ENCODE data around the gene SOX5. TPM values are rescaled to one million over a fixed set of nuclear protein-coding genes. Genes with fewer than 3 reads are reported as not detected.

The SOX5 gene
- polyA plus RNA-seq, 6 donors from 2014 or later, result 1.7 to 6.3 (median 3.0) TPM; not detected in 1

DNA sequence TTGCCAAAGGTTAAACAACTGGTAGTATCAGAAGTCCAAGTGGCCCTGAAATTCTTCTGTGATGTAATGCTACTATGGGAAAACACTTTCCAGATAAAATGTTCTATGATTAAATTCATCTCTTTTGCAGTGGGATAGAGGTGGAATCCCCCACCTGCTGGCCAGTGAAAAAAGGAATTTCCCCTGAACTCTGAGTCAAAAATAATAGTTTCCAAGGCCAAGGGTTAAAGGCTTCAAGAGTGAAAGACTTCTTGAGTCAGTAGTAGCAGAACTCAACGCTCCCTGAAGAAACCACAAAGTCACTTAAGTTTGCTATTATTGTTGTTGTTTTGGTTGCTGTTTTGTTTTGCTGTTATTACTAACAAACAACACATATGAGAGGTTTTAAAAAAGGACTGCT lies 330.8 kb downstream of the SOX5 start:
- no peak overlapping the region for H3K27ac Mint-ChIP-seq

GRCh38 chr12:23617749-23618148 lies 331.7 kb downstream of the SOX5 start:
- no peaks in the 10 kb centered on the region for H3K4me1 Mint-ChIP-seq
- DNase-seq (no peak), ATAC-seq (ENCODE audit: low read depth in 2 of 2) (no peak)
- H3K27me3 Mint-ChIP-seq, result no peaks in the 10 kb centered on the region
- peaks cover 0 to 4% (median 0%) of the 10 kb centered on the region in 7 donors for H3K9me3 Mint-ChIP-seq
- H3K27ac Mint-ChIP-seq, result no peak overlapping the region
- no peaks in the 10 kb centered on the region for H3K36me3 Mint-ChIP-seq
- H3K4me3 Mint-ChIP-seq, result no peak overlapping the region

More for the DNA sequence above, 330.8 kb downstream of the SOX5 start:
- Mint-ChIP-seq H3K4me3 (no peak overlapping the region), H3K27me3 (no peaks in the 10 kb centered on the region), H3K4me1 (no peaks in the 10 kb centered on the region), H3K36me3 (no peaks in the 10 kb centered on the region), H3K9me3 (peaks cover 0 to 4% (median 0%) of the 10 kb centered on the region in 7 donors)
- DNase-seq (no peak), ATAC-seq (ENCODE audit: low read depth in 2 of 2) (no peak)

DNA sequence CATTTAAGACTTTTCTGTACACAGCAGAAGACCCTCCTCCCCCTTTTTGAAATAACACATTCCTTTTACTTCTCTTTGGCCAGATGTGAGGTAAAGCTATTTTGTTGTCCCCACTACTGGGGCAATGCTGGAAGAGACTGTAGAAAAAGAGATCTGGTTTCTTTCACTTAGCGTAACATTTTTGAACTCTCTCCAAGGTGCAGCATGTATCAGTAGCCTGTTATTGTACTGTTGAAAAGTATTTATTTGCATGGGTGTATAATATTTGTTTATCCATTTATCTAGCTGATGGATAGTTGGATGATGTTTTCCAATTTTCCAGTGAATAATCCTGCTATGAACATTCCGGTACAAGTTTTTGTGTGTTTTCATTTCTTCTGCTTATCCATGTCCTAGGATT lies 335.2 kb downstream of the SOX5 start:
- no peak overlapping the region for H3K27ac Mint-ChIP-seq
- no peak for DNase-seq
- H3K4me1 Mint-ChIP-seq, result no peaks in the 10 kb centered on the region
- peaks cover 0 to 4% (median 0%) of the 10 kb centered on the region in 7 donors for H3K9me3 Mint-ChIP-seq
- no peaks in the 10 kb centered on the region for H3K36me3 Mint-ChIP-seq
- no peaks in the 10 kb centered on the region for H3K27me3 Mint-ChIP-seq
- ATAC-seq (ENCODE audit: low read depth in 2 of 2), result no peak
- no peak overlapping the region for H3K4me3 Mint-ChIP-seq

- Mint-ChIP-seq H3K4me3 (no peak overlapping the region), H3K27me3 (no peaks in the 10 kb centered on the region), H3K36me3 (no peaks in the 10 kb centered on the region), H3K4me1 (no peaks in the 10 kb centered on the region), H3K27ac (no peak overlapping the region), H3K9me3 (peaks cover 0 to 4% (median 2%) of the 10 kb centered on the region in 7 donors)
- DNase-seq, result no peak
- ATAC-seq (ENCODE audit: low read depth in 2 of 2), result no peak
Measured at GRCh38 chr12:23611320-23611719, 338.1 kb downstream of the SOX5 start.

DNA sequence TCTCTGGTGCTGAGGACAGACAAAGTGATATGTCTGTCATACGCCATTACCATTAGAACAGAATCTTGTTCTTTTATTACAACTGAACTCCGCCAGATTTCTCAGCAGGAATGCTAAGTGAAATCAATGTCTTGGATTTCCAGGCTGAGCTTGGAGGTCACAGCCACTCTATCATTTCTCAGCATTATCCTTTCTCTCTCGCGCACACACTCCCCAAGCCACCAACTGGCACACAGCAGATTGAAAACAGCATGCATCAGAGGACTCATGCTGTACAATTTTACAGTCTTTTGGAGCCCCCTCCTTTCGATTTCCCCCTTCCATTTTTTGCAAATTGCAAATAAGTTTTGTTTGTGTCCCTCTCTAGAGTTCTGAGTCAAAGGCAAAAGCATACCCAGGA lies 348.6 kb downstream of the SOX5 start:
- Mint-ChIP-seq H3K9me3 (peaks cover 0 to 25% (median 9%) of the 10 kb centered on the region in 7 donors), H3K4me3 (no peak overlapping the region)

DNA sequence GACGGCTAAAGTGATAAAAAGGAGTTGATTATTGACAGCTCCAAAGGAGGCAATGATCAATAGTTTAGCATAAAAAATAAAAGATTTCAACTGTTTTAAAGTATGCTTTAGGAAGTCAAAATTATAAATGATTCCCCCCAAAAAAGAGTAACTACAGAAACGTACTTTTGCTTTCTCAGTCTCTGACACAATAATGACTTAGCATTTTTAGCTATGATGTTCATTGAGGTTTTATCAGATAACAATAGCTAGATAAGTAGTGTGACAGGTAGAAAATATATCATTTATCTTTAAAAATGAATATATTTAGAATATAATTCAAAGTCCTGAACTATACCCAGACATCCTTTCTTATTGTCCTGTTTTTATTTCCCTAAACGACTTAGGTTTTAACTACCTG lies 352.9 kb downstream of the SOX5 start:
- Mint-ChIP-seq H3K27me3 (no peaks in the 10 kb centered on the region), H3K36me3 (peaks cover 5 to 8% of the 10 kb centered on the region in 2 donors), H3K9me3 (peaks cover 0 to 23% (median 8%) of the 10 kb centered on the region in 7 donors), H3K27ac (no peak overlapping the region), H3K4me3 (no peak overlapping the region), H3K4me1 (no peaks in the 10 kb centered on the region)
- DNase-seq (no peak), ATAC-seq (ENCODE audit: low read depth in 2 of 2) (no peak)

More for the DNA sequence above, 348.6 kb downstream of the SOX5 start:
- Mint-ChIP-seq H3K27me3 (no peaks in the 10 kb centered on the region), H3K4me1 (no peaks in the 10 kb centered on the region), H3K36me3 (peaks cover 5 to 8% of the 10 kb centered on the region in 2 donors), H3K27ac (peak overlapping the region in 1 of 6 donors; percentile 33)
- ATAC-seq (ENCODE audit: low read depth in 2 of 2) (no peak), DNase-seq (no peak)

DNA sequence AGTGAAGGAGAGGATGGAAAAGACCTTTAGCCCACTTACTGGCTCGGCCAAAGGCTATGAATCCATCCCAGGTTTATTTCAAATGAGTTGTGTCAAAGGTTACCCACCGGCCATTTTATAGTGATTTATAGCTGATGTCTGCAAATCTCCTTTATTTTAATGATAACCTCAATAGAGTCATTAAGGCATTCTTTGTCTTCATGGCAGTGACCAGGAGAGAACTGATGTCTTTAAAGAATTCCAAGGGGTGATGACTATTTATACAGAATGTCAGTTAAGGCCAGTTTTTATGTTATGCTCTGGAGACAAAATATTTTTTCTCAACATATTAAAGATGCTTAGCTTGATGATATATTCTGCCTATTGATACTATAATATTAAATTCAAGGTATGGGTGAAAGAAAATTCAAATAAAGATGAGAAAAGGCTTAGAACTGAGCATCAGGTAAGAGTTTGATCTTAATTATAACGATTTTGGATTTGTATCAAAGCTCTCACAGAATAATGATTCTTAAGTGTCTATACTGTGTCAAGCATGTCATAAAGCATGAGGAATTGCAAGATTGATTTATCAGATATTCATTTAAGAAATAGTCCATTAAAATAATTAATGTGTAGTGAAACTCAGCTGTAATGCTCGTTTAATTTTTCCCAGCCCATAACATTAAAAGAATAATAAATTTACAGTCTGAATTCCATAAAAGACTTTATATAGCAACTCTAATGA lies 361.5 kb downstream of the SOX5 start:
- Mint-ChIP-seq H3K27ac (no peak overlapping the region), H3K9me3 (peaks cover 0 to 9% (median 0%) of the 10 kb centered on the region in 7 donors), H3K4me1 (no peaks in the 10 kb centered on the region), H3K36me3 (no peaks in the 10 kb centered on the region), H3K27me3 (no peaks in the 10 kb centered on the region), H3K4me3 (no peak overlapping the region)
- no peak for ATAC-seq (ENCODE audit: low read depth in 2 of 2)
- no peak for DNase-seq

DNA sequence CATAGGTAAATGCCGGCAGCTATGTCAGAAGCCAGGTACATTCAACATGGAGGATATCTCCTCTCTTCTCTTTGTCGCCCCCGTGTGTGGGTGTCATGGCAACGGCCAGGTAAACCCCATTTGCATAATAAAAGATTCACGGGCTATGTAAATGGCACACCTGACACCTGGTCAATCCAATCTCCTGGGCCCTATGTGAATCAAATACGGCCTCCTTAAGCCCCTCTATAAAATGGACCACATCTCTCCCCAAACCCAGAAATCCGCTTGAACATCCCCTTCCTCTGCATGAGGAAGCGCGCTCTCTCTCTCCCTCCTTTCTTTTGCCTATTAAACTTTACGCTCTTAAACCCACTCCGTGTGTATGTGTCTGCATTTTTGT lies 363.7 kb downstream of the SOX5 start:
- ATAC-seq (ENCODE audit: low read depth in 2 of 2) (no peak), DNase-seq (no peak)
- Mint-ChIP-seq H3K36me3 (no peaks in the 10 kb centered on the region), H3K27me3 (no peaks in the 10 kb centered on the region), H3K27ac (no peak overlapping the region), H3K9me3 (peaks cover 0 to 9% (median 0%) of the 10 kb centered on the region in 7 donors), H3K4me1 (no peaks in the 10 kb centered on the region), H3K4me3 (no peak overlapping the region)

GRCh38 chr12:23585156-23585781 lies 364.2 kb downstream of the SOX5 start:
- DNase-seq, result no peak
- Mint-ChIP-seq H3K36me3 (no peaks in the 10 kb centered on the region), H3K9me3 (peaks cover 0 to 9% (median 0%) of the 10 kb centered on the region in 7 donors), H3K27me3 (no peaks in the 10 kb centered on the region), H3K4me1 (no peaks in the 10 kb centered on the region), H3K4me3 (no peak overlapping the region), H3K27ac (no peak overlapping the region)
- no peak for ATAC-seq (ENCODE audit: low read depth in 2 of 2)

- Mint-ChIP-seq H3K36me3 (no peaks in the 10 kb centered on the region), H3K27me3 (no peaks in the 10 kb centered on the region), H3K4me1 (no peaks in the 10 kb centered on the region), H3K27ac (no peak overlapping the region), H3K9me3 (peaks cover 0 to 9% (median 0%) of the 10 kb centered on the region in 7 donors), H3K4me3 (no peak overlapping the region)
- DNase-seq (no peak), ATAC-seq (ENCODE audit: low read depth in 2 of 2) (no peak)
Measured at GRCh38 chr12:23581913-23582312, 367.6 kb downstream of the SOX5 start.

DNA sequence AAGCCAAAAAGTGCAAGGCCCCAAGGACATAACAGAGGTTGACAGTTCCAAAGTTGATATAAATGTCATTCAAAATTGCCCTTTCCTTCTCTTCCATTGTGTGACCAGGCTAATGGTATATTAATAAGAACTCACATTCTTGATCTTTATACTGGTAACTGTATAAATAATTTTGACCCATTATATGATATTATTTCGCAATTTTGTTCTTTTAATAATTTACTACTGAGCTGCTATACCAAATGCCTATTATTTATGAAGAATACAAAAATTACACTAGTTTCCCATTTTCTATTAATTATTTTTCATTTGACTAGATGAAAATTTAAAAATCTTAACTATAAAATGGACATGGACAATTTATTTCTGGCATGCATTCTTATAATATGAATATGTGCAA lies 370.2 kb downstream of the SOX5 start:
- H3K4me3 Mint-ChIP-seq, result no peak overlapping the region
- ATAC-seq (ENCODE audit: low read depth in 2 of 2) (no peak), DNase-seq (no peak)
- no peak overlapping the region for H3K27ac Mint-ChIP-seq
- no peaks in the 10 kb centered on the region for H3K36me3 Mint-ChIP-seq
- peaks cover 0 to 4% (median 0%) of the 10 kb centered on the region in 7 donors for H3K9me3 Mint-ChIP-seq
- no peaks in the 10 kb centered on the region for H3K27me3 Mint-ChIP-seq
- H3K4me1 Mint-ChIP-seq, result no peaks in the 10 kb centered on the region

DNA sequence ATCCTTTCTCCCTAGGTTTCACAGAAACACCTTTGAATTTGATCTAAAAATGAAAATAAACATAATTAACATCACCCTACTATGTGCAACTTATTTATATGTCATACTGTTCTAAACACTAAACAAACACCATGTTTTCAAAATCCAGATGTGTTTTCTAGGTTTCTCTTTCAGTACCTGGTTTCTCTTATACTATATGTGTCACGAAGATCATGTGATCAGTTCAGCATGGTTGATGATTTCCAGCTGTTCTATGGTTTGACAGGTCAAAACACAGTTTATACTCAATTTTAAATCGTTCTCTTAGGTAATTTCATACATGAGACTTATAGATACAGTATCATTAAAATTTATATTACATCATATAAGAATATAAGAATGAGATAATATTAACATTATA lies 373.1 kb downstream of the SOX5 start:
- no peaks in the 10 kb centered on the region for H3K4me1 Mint-ChIP-seq
- no peaks in the 10 kb centered on the region for H3K27me3 Mint-ChIP-seq
- H3K27ac Mint-ChIP-seq, result no peak overlapping the region
- DNase-seq, result no peak
- peaks cover 0 to 2% (median 0%) of the 10 kb centered on the region in 7 donors for H3K9me3 Mint-ChIP-seq
- no peaks in the 10 kb centered on the region for H3K36me3 Mint-ChIP-seq
- H3K4me3 Mint-ChIP-seq, result no peak overlapping the region
- ATAC-seq (ENCODE audit: low read depth in 2 of 2), result no peak

GRCh38 chr12:23569356-23569755 lies 380.1 kb downstream of the SOX5 start:
- Mint-ChIP-seq H3K36me3 (no peaks in the 10 kb centered on the region), H3K27ac (no peak overlapping the region), H3K9me3 (peaks cover 0 to 2% (median 0%) of the 10 kb centered on the region in 7 donors), H3K4me1 (no peaks in the 10 kb centered on the region), H3K4me3 (no peak overlapping the region), H3K27me3 (no peaks in the 10 kb centered on the region)
- ATAC-seq (ENCODE audit: low read depth in 2 of 2) (no peak), DNase-seq (no peak)

- DNase-seq, result no peak
Measured at GRCh38 chr12:23566133-23566532, 383.3 kb downstream of the SOX5 start.

More at GRCh38 chr12:23566133-23566532, 383.3 kb downstream of the SOX5 start:
- Mint-ChIP-seq H3K27ac (no peak overlapping the region), H3K4me3 (no peak overlapping the region), H3K9me3 (peaks cover 0 to 2% (median 0%) of the 10 kb centered on the region in 7 donors), H3K4me1 (no peaks in the 10 kb centered on the region), H3K36me3 (no peaks in the 10 kb centered on the region), H3K27me3 (no peaks in the 10 kb centered on the region)
- no peak for ATAC-seq (ENCODE audit: low read depth in 2 of 2)

Data from naive B cell (primary cell).